K562 (cell line): Measurements from ENCODE around the gene WDR64. TPM values are rescaled to one million over a fixed set of nuclear protein-coding genes. Genes with fewer than 3 reads are reported as not detected.

Source experiments
- ATAC-seq: fragments of 200-7000 bp; cut with Tn5 transposase; 3 replicates; pipeline ENCODE4 v1.9.1; 2020; ENCODE audit warnings: moderate library complexity
- BruUV-seq: library from RNA; stranded (reverse); fragments of 400-500 nt; replicated peaks from 2 replicates; lab custom pipeline; 2021; lab: Mats Ljungman, UMichigan
- CTCF ChIA-PET: fragments of 300-600 bp; formaldehyde crosslinking; extraction: SDS; loops from one replicate; lab custom pipeline; 2021; ENCODE audit warnings: low intra/inter-chr PET ratio; lab: Yijun Ruan, JAX
- POLR2A ChIA-PET: fragments of 300-600, 350-650 bp; sonication (Branson Sonifier 250); formaldehyde crosslinking; extraction: SDS; loops from one replicate; lab custom pipeline; 2021; ENCODE audit warnings: antibody characterized with exemption, inconsistent platforms; lab: Yijun Ruan, JAX
- DNase-seq, 4 experiments: peaks; one replicate each; pipeline versions ENCODE4 v3.0.0 to v3.0.0-alpha.2; 2011 to 2018; ENCODE audit warnings: low spot score in 3 of 4, mixed read lengths in 3 of 4; ENCODE audit errors: extremely low read depth in 1 of 4
- FAIRE-seq: peaks from 2 replicates; lab custom pipeline; 2011; peaks lifted over from hg19 to GRCh38; lab: Jason Lieb, UNC
- H2AFZ ChIP-seq: 2 replicates; pipeline ENCODE4 v1.6.0; 2011; ENCODE audit warnings: low read depth, low read length, control low read depth, inconsistent platforms
- H3K27ac ChIP-seq: fragments of 200-600 bp; 3 replicates; pipeline ENCODE4 v1.8.0; 2011; ENCODE audit warnings: low read depth, mild to moderate bottlenecking, control low read depth, inconsistent platforms, low read length, moderate library complexity, mixed read lengths; ENCODE audit errors: extremely low read depth
- H3K27me3 ChIP-seq, 2 experiments: fragments of 300-600 bp in 1 of 2; 2 replicates in 1 of 2; 3 replicates in 1 of 2; pipeline versions ENCODE4 v1.6.0 to v1.8.0; 2011; ENCODE audit warnings: inconsistent platforms in 2 of 2, low read length in 2 of 2, mild to moderate bottlenecking in 1 of 2, mixed read lengths in 1 of 2, moderate library complexity in 1 of 2; ENCODE audit not compliant: control insufficient read depth in 2 of 2, insufficient read depth in 2 of 2
- H3K36me3 ChIP-seq: fragments of 300-600 bp; 3 replicates; pipeline ENCODE4 v1.8.0; 2011; ENCODE audit warnings: mild to moderate bottlenecking, low read length, inconsistent platforms; ENCODE audit not compliant: control insufficient read depth, insufficient read depth
- H3K4me1 ChIP-seq, 2 experiments: fragments of 200-600 bp in 1 of 2; replicated peaks in 1 of 2; 2 replicates in 1 of 2; 3 replicates in 1 of 2; pipeline versions ENCODE4 v1.5.1 to v1.8.0; 2011; ENCODE audit warnings: inconsistent platforms in 2 of 2, low read length in 2 of 2, mild to moderate bottlenecking in 1 of 2, mixed read lengths in 1 of 2, moderate library complexity in 1 of 2; ENCODE audit not compliant: control insufficient read depth in 2 of 2, insufficient read depth in 2 of 2
- H3K4me2 ChIP-seq: 2 replicates; pipeline ENCODE4 v1.6.1; 2011; ENCODE audit warnings: low read length, control low read depth, inconsistent platforms, mixed read lengths; ENCODE audit not compliant: insufficient read depth
- H3K4me3 ChIP-seq: fragments of 200-600 bp; sonication (generic), shearing (Covaris generic); 2 replicates; pipeline ENCODE4 v1.5.1; 2016; ENCODE audit warnings: control low read depth, inconsistent platforms
- H3K79me2 ChIP-seq: fragments of 200-600 bp; 3 replicates; pipeline ENCODE4 v1.8.0; 2011; ENCODE audit warnings: low read length, inconsistent platforms; ENCODE audit not compliant: control insufficient read depth, insufficient read depth
- H3K9ac ChIP-seq, 2 experiments: 2 replicates each; pipeline versions ENCODE4 v1.6.0 to v1.6.1; 2011; ENCODE audit warnings: low read depth in 2 of 2, low read length in 2 of 2, control low read depth in 1 of 2, inconsistent platforms in 1 of 2, mild to moderate bottlenecking in 1 of 2, mixed read lengths in 1 of 2; ENCODE audit not compliant: insufficient read depth in 1 of 2
- H3K9me1 ChIP-seq: one replicate; pipeline ENCODE4 v1.6.0; 2011; ENCODE audit warnings: inconsistent platforms, mild to moderate bottlenecking, low read length, moderate library complexity; ENCODE audit not compliant: control insufficient read depth, insufficient read depth
- H3K9me3 ChIP-seq: replicated peaks from 2 replicates; pipeline ENCODE4 v1.5.1; 2011; ENCODE audit warnings: low read depth, low read length, inconsistent platforms; ENCODE audit not compliant: control insufficient read depth, insufficient read depth
- H4K20me1 ChIP-seq: replicated peaks from 2 replicates; pipeline ENCODE4 v1.6.1; 2011; ENCODE audit warnings: low read length, inconsistent platforms, mixed read lengths; ENCODE audit not compliant: control insufficient read depth, insufficient read depth
- BMI1 ChIP-seq: fragments of 150-350 bp; IDR thresholded peaks from 2 replicates; pipeline ENCODE4 v1.6.1; 2014; ENCODE audit warnings: low read length
- GATA2 ChIP-seq: sonication (generic); formaldehyde crosslinking; IDR thresholded peaks from 2 replicates; pipeline ENCODE4 v1.4.0; 2020; ENCODE audit warnings: mild to moderate bottlenecking, missing genetic modification reagents
- MAZ ChIP-seq, 2 experiments: fragments of 450-650 bp in 1 of 2; sonication (generic) in 1 of 2; formaldehyde crosslinking; IDR thresholded peaks in 1 of 2; conservative IDR thresholded peaks in 1 of 2; 2 replicates each; pipeline versions ENCODE4 v1.4.0 to v1.5.0; 2020; ENCODE audit warnings: mild to moderate bottlenecking in 1 of 2, missing genetic modification reagents in 1 of 2
- NRF1 ChIP-seq, 2 experiments: fragments of 450-650 bp; IDR thresholded peaks in 1 of 2; conservative IDR thresholded peaks in 1 of 2; 2 replicates each; pipeline ENCODE4 v1.6.1; 2014; ENCODE audit warnings: mild to moderate bottlenecking in 2 of 2
- OTX1 ChIP-seq: fragments of 450-650 bp; formaldehyde crosslinking; IDR thresholded peaks from 2 replicates; pipeline ENCODE4 v1.4.0; 2022; ENCODE audit warnings: mild to moderate bottlenecking
- PHB2 ChIP-seq: fragments of 450-650 bp; IDR thresholded peaks from 2 replicates; pipeline ENCODE4 v1.6.1; 2017; ENCODE audit warnings: low read depth
- in situ Hi-C: fragments of 300-500 bp; cut with MboI; formaldehyde crosslinking; loops from 4 replicates; pipeline ENCODE4 v1.15.0; 2018; ENCODE audit warnings: inconsistent platforms, mixed read lengths
- intact Hi-C: fragments of 100-400 bp; cut with micrococcal nuclease; formaldehyde crosslinking; loops from 2 replicates; pipeline ENCODE4 v1.14.2; 2022
- polyA plus RNA-seq, 8 experiments: library from polyadenylated mRNA; depleted of rRNA in 4 of 8; stranded (reverse) in 5 of 8; unstranded in 3 of 8; fragments of >200 nt; fragmentation: Nextera tagmentation in 2 of 8; fragmentation: Illumina TruSeq in 1 of 8; extraction: Ambion mirVana in 2 of 8; extraction: Trizol in 1 of 8; gene quantifications; 2 replicates each; pipeline versions ENCODE4 v1.2.1 to v1.2.3, GENCODE V29; 2011 to 2014; ENCODE audit warnings: inconsistent platforms in 1 of 8, missing spikeins in 1 of 8
- total RNA-seq, 7 experiments: library from RNA; depleted of rRNA in 6 of 7; stranded (reverse); fragments of >200 nt in 6 of 7; fragmentation: Illumina TruSeq in 2 of 7; extraction: Trizol in 2 of 7; gene quantifications; 2 replicates each; pipeline versions ENCODE4 v1.2.1 to v1.2.3, GENCODE V29; 2011 to 2021; ENCODE audit warnings: low replicate concordance in 1 of 7

The WDR64 gene
- total and polyA plus RNA-seq, 9 of the 15 experiments (the other 6 are each of a cell fraction or from before 2014, with no cell fraction given): 0.06 to 0.29 (median 0.19) TPM; not detected in 5

- TF ChIP-seq NRF1 (conservative IDR thresholded peaks at IDR 0.05 in 1 of 2, IDR thresholded peaks at IDR 0.05 in 1 of 2): no peak
- no peak for TF ChIP-seq PHB2
- no peak for TF ChIP-seq OTX1 (CRISPR knock-in tag)
- TF ChIP-seq, all 486 proteins: peak for 0
Measured at GRCh38 chr1:241636291-241636690, 15.8 kb upstream of the WDR64 start (continued).

GRCh38 chr1:241637046-241637590 is 15.0 kb upstream of the WDR64 start:
- intact Hi-C loops (loop anchor here (1.0 to 5.0 kb wide), 2 partner anchors 59 to 80 kb away; no protein-coding TSS in a partner anchor), in situ Hi-C loops (no loop called here)
- H3K4me3 ChIP-seq: peak overlapping the region; percentile 88
- CTCF ChIA-PET: interaction anchor here (0.6 kb wide), 1 partner anchor 568 kb away, joined by 3 read pairs; no protein-coding TSS in a partner anchor
- FAIRE-seq (no peak), ATAC-seq (no peak; the same call in 2 of the 3 replicates), DNase-seq (no peak)
- H3K4me1 ChIP-seq: peaks cover 7 to 9% of the 10 kb centered on the region in 2 experiments
- H3K36me3 ChIP-seq: peaks cover 57% of the 10 kb centered on the region
- POLR2A ChIA-PET: interaction anchor here (1.1 to 1.7 kb wide), 4 partner anchors 8 to 205 kb away, joined by 4 to 8 read pairs (median 5); no protein-coding TSS in a partner anchor
- BruUV-seq: no TSS peak
- H3K9me3 ChIP-seq: peaks cover 16% of the 10 kb centered on the region
- H3K4me2 ChIP-seq: peak overlapping the region; percentile 98
- H3K9me1 ChIP-seq: no peaks in the 10 kb centered on the region
- peaks cover 3% of the 10 kb centered on the region; the same call in 1 of the 2 replicates for H4K20me1 ChIP-seq
- TF ChIP-seq MAZ (CRISPR knock-in tag; conservative IDR thresholded peaks at IDR 0.05 in 1 of 2, IDR thresholded peaks at IDR 0.05 in 1 of 2) (0 out of 4 replicates have a peak, but pooled peaks of 1 of the 2 experiments have one; percentile 14), BMI1 (no peak), GATA2 (CRISPR knock-in tag) (0 out of 2 replicates have a peak, but pooled peaks have one; percentile 9)
- H2AFZ ChIP-seq: no peak overlapping the region
- H3K27me3 ChIP-seq: no peaks in the 10 kb centered on the region
- H3K9ac ChIP-seq: peak overlapping the region in 1 of 2 experiments; percentile 86; a peak in 1 of 4 replicates
- peaks cover 80% of the 10 kb centered on the region for H3K79me2 ChIP-seq
- no peak overlapping the region for H3K27ac ChIP-seq
